8988T (cell line): ENCODE data around the gene TOR4A.

Experiments
- DNase-seq: peaks from one replicate; pipeline ENCODE4 v3.0.0; 2011

The TOR4A gene

GRCh38 chr9:137277329-137278041 lies at the start of gene TOR4A:
TOR4A (plus strand) TSS chr9:137277726; CDS start chr9:137278690, 964 bp downstream.
- DNase-seq: peak; percentile 97

- no peak for DNase-seq
Observed at GRCh38 chr9:137227853-137228505, 49.5 kb upstream of the TOR4A start.

- DNase-seq: no peak
Observed at GRCh38 chr9:137228506-137228967, 49.0 kb upstream of the TOR4A start.

- DNase-seq: no peak
Observed at GRCh38 chr9:137228968-137229896, 48.3 kb upstream of the TOR4A start.

- DNase-seq: no peak
Observed at GRCh38 chr9:137229903-137230704, 47.4 kb upstream of the TOR4A start.

- no peak for DNase-seq
Observed at GRCh38 chr9:137230705-137231371, 46.7 kb upstream of the TOR4A start, which contains the start of gene SLC34A3. SLC34A3 (plus strand) TSS chr9:137230901; CDS start chr9:137231703, 802 bp downstream.

GRCh38 chr9:137231372-137232039 lies 46.0 kb upstream of the TOR4A start:
- no peak for DNase-seq

- DNase-seq: no peak
Observed at GRCh38 chr9:137232101-137232500, 45.4 kb upstream of the TOR4A start.

GRCh38 chr9:137232510-137232909 lies 45.0 kb upstream of the TOR4A start:
- DNase-seq: no peak

- no peak for DNase-seq
Observed at GRCh38 chr9:137233143-137233980, 44.2 kb upstream of the TOR4A start.

GRCh38 chr9:137234055-137234697 lies 43.4 kb upstream of the TOR4A start:
- no peak for DNase-seq

- DNase-seq: no peak
Observed at GRCh38 chr9:137234758-137235423, 42.6 kb upstream of the TOR4A start.

GRCh38 chr9:137235424-137236237 lies 41.9 kb upstream of the TOR4A start:
- no peak for DNase-seq

GRCh38 chr9:137236238-137236935 lies 41.1 kb upstream of the TOR4A start:
- peak; percentile 100 for DNase-seq

- DNase-seq: no peak
Observed at GRCh38 chr9:137236936-137237421, 40.5 kb upstream of the TOR4A start.

GRCh38 chr9:137237759-137238726 lies 39.5 kb upstream of the TOR4A start:
- DNase-seq: no peak
